ENCODE measurements around the gene LRRC37B.
"Not testable (repeated sequence)": the region's sequence is repeated elsewhere in the genome, so short reads cannot be mapped to it uniquely, and the experiment has no call there.

DNA sequence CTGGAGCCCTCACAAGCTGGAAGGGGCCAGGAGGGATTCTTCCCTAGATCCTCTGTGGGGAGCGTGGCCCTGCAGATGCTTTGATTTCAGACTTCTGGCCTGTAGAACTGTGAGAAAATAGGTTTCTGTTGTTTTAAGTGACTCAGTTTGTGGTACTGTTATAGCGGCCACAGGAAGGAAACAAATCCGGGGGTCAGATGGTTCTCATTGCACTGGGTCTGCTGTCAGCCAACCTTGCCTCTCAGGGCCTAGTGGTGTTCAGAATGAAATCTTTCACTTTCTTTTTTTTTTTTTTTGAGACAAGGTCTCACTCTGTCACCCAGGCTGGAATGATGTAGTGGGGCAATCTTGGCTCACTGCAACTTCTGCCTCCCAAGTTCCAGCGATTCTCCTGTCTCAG is 64.8 kb downstream of the LRRC37B start:
- TF ChIP-seq USF2 (IDR thresholded peaks at IDR 0.05); RFX5 (IDR thresholded peaks at IDR 0.05); CTCF (IDR thresholded peaks at IDR 0.05); CHD2 (IDR thresholded peaks at IDR 0.05; ENCODE audit: low read length, partially characterized antibody); JUN (IDR thresholded peaks at IDR 0.05); CEBPB (IDR thresholded peaks at IDR 0.05): not testable (repeated sequence)
